ENCODE data around the gene LEKR1. TPM values are rescaled to one million over a fixed set of nuclear protein-coding genes. Genes with fewer than 3 reads are reported as not detected.

The LEKR1 gene
- total and polyA plus RNA-seq, 9 of the 15 experiments (the other 6 are each of a cell fraction or from before 2014, with no cell fraction given), result 0.76 to 1.8 (median 1.2) TPM

- TF ChIP-seq, protein P1, sequence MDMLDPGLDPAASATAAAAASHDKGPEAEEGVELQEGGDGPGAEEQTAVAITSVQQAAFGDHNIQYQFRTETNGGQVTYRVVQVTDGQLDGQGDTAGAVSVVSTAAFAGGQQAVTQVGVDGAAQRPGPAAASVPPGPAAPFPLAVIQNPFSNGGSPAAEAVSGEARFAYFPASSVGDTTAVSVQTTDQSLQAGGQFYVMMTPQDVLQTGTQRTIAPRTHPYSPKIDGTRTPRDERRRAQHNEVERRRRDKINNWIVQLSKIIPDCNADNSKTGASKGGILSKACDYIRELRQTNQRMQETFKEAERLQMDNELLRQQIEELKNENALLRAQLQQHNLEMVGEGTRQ (CRISPR knock-in tag; IDR thresholded peaks at IDR 0.05), result no peak
- TF ChIP-seq ZKSCAN3 (CRISPR knock-in tag; IDR thresholded peaks at IDR 0.05) (no peak), EHMT2 (IDR thresholded peaks at IDR 0.05) (no peak), ZNF121 (CRISPR knock-in tag; conservative IDR thresholded peaks at IDR 0.05) (no peak), ZNF282 (CRISPR knock-in tag; IDR thresholded peaks at IDR 0.05) (no peak), KDM5B (IDR thresholded peaks at IDR 0.05; ENCODE audit: insufficient replicate concordance, low read depth, low read length) (no peak), CBFB (CRISPR knock-in tag; IDR thresholded peaks at IDR 0.05) (no peak), MECOM (CRISPR knock-in tag; IDR thresholded peaks at IDR 0.05) (peak; percentile 70), NCOA2 (IDR thresholded peaks at IDR 0.05; ENCODE audit: partially characterized antibody in 2 of 2) (no peak), ZNF586 (CRISPR knock-in tag; conservative IDR thresholded peaks at IDR 0.05) (no peak), NRF1 (conservative IDR thresholded peaks at IDR 0.05 in 1 of 2, IDR thresholded peaks at IDR 0.05 in 1 of 2) (peak; percentile 27 to 50; a peak in 3 of 4 replicates), POLR2G (IDR thresholded peaks at IDR 0.05; ENCODE audit: low read depth, low read length) (no peak), CBX1 (IDR thresholded peaks at IDR 0.05; ENCODE audit: low read depth) (no peak), GTF2F1 (IDR thresholded peaks at IDR 0.05; ENCODE audit: low read depth, low read length) (no peak), ZKSCAN1 (IDR thresholded peaks at IDR 0.05; ENCODE audit: low read depth, low read length) (no peak), PHB (CRISPR knock-in tag; IDR thresholded peaks at IDR 0.05) (no peak), IRF9 (tag; IDR thresholded peaks at IDR 0.05) (no peak), HNRNPK (IDR thresholded peaks at IDR 0.05; ENCODE audit: low read depth, low read length, poor library complexity, severe bottlenecking) (no peak), ZNF408 (CRISPR knock-in tag; IDR thresholded peaks at IDR 0.05; ENCODE audit: low read depth) (no peak), ZNF668 (CRISPR knock-in tag; IDR thresholded peaks at IDR 0.05) (no peak), CTBP1 (IDR thresholded peaks at IDR 0.05; ENCODE audit: borderline replicate concordance) (peak; percentile 61; the same call in 1 of the 2 replicates), PRPF4 (IDR thresholded peaks at IDR 0.05; ENCODE audit: insufficient read depth, low read depth, low read length, poor library complexity, severe bottlenecking) (no peak), HEY1 (CRISPR knock-in tag; IDR thresholded peaks at IDR 0.05; ENCODE audit: borderline replicate concordance) (no peak), TARDBP (IDR thresholded peaks at IDR 0.05) (no peak), GATAD2A (IDR thresholded peaks at IDR 0.05) (no peak), C11orf30 (IDR thresholded peaks at IDR 0.05; ENCODE audit: low read depth) (no peak), FOXK2 (conservative IDR thresholded peaks at IDR 0.05 in 1 of 2, IDR thresholded peaks at IDR 0.05 in 1 of 2; ENCODE audit: low read depth in 2 of 2) (no peak), BACH1 (tag; IDR thresholded peaks at IDR 0.05) (no peak)
- TF ChIP-seq, protein P2, sequence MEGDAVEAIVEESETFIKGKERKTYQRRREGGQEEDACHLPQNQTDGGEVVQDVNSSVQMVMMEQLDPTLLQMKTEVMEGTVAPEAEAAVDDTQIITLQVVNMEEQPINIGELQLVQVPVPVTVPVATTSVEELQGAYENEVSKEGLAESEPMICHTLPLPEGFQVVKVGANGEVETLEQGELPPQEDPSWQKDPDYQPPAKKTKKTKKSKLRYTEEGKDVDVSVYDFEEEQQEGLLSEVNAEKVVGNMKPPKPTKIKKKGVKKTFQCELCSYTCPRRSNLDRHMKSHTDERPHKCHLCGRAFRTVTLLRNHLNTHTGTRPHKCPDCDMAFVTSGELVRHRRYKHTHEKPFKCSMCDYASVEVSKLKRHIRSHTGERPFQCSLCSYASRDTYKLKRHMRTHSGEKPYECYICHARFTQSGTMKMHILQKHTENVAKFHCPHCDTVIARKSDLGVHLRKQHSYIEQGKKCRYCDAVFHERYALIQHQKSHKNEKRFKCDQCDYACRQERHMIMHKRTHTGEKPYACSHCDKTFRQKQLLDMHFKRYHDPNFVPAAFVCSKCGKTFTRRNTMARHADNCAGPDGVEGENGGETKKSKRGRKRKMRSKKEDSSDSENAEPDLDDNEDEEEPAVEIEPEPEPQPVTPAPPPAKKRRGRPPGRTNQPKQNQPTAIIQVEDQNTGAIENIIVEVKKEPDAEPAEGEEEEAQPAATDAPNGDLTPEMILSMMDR (IDR thresholded peaks at IDR 0.05 in 2 of 3, conservative IDR thresholded peaks at IDR 0.05 in 1 of 3; ENCODE audit: insufficient read depth in 2 of 3, low read depth in 1 of 3, low read length in 3 of 3), result no peak
These were observed 219.2 kb downstream of the LEKR1 start (continued) for GRCh38 chr3:157045238-157045850.

All from K562 (cell line).